ENCODE data around the gene CDK5RAP3. TPM values are rescaled to one million over a fixed set of nuclear protein-coding genes. Genes with fewer than 3 reads are reported as not detected.

Gene CDK5RAP3
- 71.2 and 79.7 TPM in 2 replicates for polyA plus RNA-seq (2011; rRNA removed)
- polyA minus RNA-seq (2011; rRNA and poly(A)+ RNA removed), result 65.3 and 89.6 TPM in 2 replicates

GRCh38 chr17:47970725-47971499 is at the start of gene CDK5RAP3:
Gene CDK5RAP3 (plus strand): TSS chr17:47971113. CDS start chr17:47971147, 34 bp downstream.
- peaks cover 4% of the 10 kb centered on the region; the same call in 1 of the 2 replicates for H3K9me3 ChIP-seq (ENCODE audit: control insufficient read depth, insufficient read depth, low read length)
- peak within 1 kb of the TSS; percentile 95 for H3K4me3 ChIP-seq (ENCODE audit: low read depth, low read length)
- CTCF ChIA-PET, result interaction anchor here (0.6 to 9.7 kb wide), 35 partner anchors 8 to 681 kb away, joined by 3 to 180 read pairs (median 4); partner anchors contain the start of genes NFE2L1, PNPO, PRR15L and SCRN2
- POLR2A ChIA-PET, result interaction anchor here (0.5 to 1.4 kb wide), 14 partner anchors 19 to 130 kb away, joined by 3 to 12 read pairs (median 4); partner anchors contain the start of genes NFE2L1, SCRN2 and SP2
- peak within 1 kb of the TSS; percentile 78 for H3K27ac ChIP-seq (ENCODE audit: low read depth, low read length)
- TF ChIP-seq CTCF (IDR thresholded peaks at IDR 0.05; ENCODE audit: low read depth, low read length), result peak; percentile 94
- peak; percentile 97 for DNase-seq (ENCODE audit: low read depth, low spot score)
- H3K27me3 ChIP-seq (ENCODE audit: control insufficient read depth, insufficient read depth, low read length), result no peaks in the 10 kb centered on the region

GRCh38 chr17:47924785-47925677 is 45.9 kb upstream of the CDK5RAP3 start:
- CTCF ChIA-PET, result interaction anchor here (1.6 kb wide), 1 partner anchor 22 kb away, joined by 3 read pairs; no protein-coding TSS in a partner anchor
- H3K9me3 ChIP-seq (ENCODE audit: control insufficient read depth, insufficient read depth, low read length), result no peaks in the 10 kb centered on the region; the same call in 1 of the 2 replicates
- H3K27me3 ChIP-seq (ENCODE audit: control insufficient read depth, insufficient read depth, low read length), result no peaks in the 10 kb centered on the region
- no peak for DNase-seq (ENCODE audit: low read depth, low spot score)
- H3K4me3 ChIP-seq (ENCODE audit: low read depth, low read length), result no peak overlapping the region
- POLR2A ChIA-PET, result no interaction called here
- no peak overlapping the region for H3K27ac ChIP-seq (ENCODE audit: low read depth, low read length)
- no peak for TF ChIP-seq CTCF (IDR thresholded peaks at IDR 0.05; ENCODE audit: low read depth, low read length)

- Histone ChIP-seq H3K27me3 (ENCODE audit: control insufficient read depth, insufficient read depth, low read length) (no peaks in the 10 kb centered on the region), H3K9me3 (ENCODE audit: control insufficient read depth, insufficient read depth, low read length) (no peaks in the 10 kb centered on the region; the same call in 1 of the 2 replicates), H3K27ac (ENCODE audit: low read depth, low read length) (no peak overlapping the region), H3K4me3 (ENCODE audit: low read depth, low read length) (no peak overlapping the region)
- TF ChIP-seq CTCF (IDR thresholded peaks at IDR 0.05; ENCODE audit: low read depth, low read length), result no peak
- ChIA-PET POLR2A (no interaction called here), CTCF (interaction anchor here (1.6 kb wide), 1 partner anchor 21 kb away, joined by 3 read pairs; no protein-coding TSS in a partner anchor)
- DNase-seq (ENCODE audit: low read depth, low spot score), result no peak
These were observed 45.3 kb upstream of the CDK5RAP3 start for GRCh38 chr17:47925678-47925988.

GRCh38 chr17:47927821-47928400 is 43.0 kb upstream of the CDK5RAP3 start:
- no peak overlapping the region for H3K4me3 ChIP-seq (ENCODE audit: low read depth, low read length)
- no peak overlapping the region for H3K27ac ChIP-seq (ENCODE audit: low read depth, low read length)
- no peak for DNase-seq (ENCODE audit: low read depth, low spot score)
- ChIA-PET POLR2A (no interaction called here), CTCF (no interaction called here)
- H3K9me3 ChIP-seq (ENCODE audit: control insufficient read depth, insufficient read depth, low read length), result no peaks in the 10 kb centered on the region; the same call in 1 of the 2 replicates
- no peak for TF ChIP-seq CTCF (IDR thresholded peaks at IDR 0.05; ENCODE audit: low read depth, low read length)
- H3K27me3 ChIP-seq (ENCODE audit: control insufficient read depth, insufficient read depth, low read length), result no peaks in the 10 kb centered on the region

Measured in AG04450 (cell line).